Measurements from ENCODE around the gene ATP9A.
"Not testable (repeated sequence)": the region's sequence is repeated elsewhere in the genome, so short reads cannot be mapped to it uniquely, and the experiment has no call there.

The ATP9A gene

DNA sequence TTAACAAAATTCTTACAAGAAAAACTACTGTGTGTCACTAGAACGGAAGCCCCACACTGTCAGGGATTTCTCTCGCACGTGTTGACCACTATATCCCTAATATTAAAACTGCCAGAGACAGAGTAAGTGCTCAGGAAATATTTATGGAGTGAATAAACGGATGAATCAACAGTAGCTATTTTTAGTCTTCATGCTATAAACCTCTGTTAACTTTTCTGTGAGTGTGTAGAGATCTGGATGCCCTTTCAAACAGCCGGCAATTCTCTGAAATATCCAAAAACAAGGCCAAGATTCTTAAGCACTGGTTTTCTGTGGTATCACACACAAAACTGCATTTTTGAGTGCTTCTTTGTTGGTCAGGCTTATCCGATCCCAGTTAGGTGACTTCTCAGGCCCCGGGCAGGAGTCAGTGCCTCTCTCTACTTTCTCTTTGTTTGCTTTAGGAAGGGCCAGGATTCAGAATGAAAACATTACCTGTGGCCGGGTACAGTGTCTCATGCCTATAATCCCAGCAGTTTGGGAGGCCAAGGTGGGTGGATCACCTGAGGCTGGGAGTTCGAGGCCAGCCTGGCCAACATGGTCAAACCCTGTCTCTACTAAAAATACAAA lies 15.7 kb downstream of the ATP9A start:
- DNase-seq, result no peak

GRCh38 chr20:51750770-51751388 lies 17.3 kb downstream of the ATP9A start:
- DNase-seq, result no peak

- DNase-seq, result no peak
These were observed 18.0 kb downstream of the ATP9A start for GRCh38 chr20:51750037-51750769.

GRCh38 chr20:51749674-51750036 lies 18.5 kb downstream of the ATP9A start:
- DNase-seq, result no peak

GRCh38 chr20:51747182-51747911 lies 20.8 kb downstream of the ATP9A start:
- no peak for DNase-seq

GRCh38 chr20:51745804-51746203 lies 22.4 kb downstream of the ATP9A start:
- no peak for DNase-seq

- no peak for DNase-seq
These were observed 27.4 kb downstream of the ATP9A start for GRCh38 chr20:51740838-51741237.

GRCh38 chr20:51740308-51740707 lies 27.9 kb downstream of the ATP9A start:
- DNase-seq, result not testable (repeated sequence)

DNA sequence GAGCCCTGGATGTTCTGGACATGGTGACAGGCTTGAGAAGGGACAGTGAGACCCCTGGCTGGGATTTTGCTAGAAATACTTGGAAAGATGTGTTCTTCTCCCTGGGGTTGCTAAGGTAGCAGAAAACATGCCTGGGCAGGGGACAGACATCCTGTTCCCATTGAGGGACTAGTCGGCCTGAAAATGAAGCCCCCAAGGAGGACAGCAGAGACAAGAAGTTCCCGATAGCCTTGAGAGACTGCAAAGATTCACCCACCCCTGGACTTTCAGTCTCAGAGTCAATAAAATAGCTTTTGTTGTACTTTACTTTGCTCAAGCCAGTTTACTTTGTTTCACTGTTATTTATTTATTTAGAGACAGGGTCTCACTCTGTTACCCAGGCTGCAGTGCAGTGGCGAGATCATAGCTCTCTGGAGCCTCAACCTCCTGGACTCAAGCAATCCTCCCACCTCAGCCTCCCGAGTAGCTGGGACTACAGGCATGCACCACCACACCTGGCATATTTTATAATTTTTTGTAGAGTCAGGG lies 28.4 kb downstream of the ATP9A start:
- DNase-seq, result no peak

GRCh38 chr20:51738877-51739447 lies 29.2 kb downstream of the ATP9A start:
- DNase-seq, result no peak

- not testable (repeated sequence) for DNase-seq
These were observed 29.9 kb downstream of the ATP9A start for GRCh38 chr20:51738261-51738660.

DNA sequence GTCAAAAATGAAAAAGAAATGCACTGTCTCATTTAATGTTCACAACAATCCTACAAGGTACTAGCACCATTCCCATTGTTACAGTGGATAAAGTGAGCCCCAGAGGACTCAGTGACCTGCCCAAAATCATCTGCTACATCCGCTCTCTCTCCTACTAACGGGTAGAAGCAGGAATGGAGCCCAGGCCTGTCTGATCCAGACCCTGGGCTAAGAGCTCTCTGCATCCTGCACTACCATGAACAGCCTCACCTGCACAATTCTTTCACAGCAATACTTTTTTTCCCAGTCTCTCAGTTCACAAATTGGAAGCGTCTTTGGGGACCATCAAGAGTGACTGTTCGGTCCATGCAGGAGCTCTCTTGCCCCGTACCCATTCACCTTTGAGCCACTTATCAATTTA lies 31.2 kb downstream of the ATP9A start:
- DNase-seq, result no peak

DNA sequence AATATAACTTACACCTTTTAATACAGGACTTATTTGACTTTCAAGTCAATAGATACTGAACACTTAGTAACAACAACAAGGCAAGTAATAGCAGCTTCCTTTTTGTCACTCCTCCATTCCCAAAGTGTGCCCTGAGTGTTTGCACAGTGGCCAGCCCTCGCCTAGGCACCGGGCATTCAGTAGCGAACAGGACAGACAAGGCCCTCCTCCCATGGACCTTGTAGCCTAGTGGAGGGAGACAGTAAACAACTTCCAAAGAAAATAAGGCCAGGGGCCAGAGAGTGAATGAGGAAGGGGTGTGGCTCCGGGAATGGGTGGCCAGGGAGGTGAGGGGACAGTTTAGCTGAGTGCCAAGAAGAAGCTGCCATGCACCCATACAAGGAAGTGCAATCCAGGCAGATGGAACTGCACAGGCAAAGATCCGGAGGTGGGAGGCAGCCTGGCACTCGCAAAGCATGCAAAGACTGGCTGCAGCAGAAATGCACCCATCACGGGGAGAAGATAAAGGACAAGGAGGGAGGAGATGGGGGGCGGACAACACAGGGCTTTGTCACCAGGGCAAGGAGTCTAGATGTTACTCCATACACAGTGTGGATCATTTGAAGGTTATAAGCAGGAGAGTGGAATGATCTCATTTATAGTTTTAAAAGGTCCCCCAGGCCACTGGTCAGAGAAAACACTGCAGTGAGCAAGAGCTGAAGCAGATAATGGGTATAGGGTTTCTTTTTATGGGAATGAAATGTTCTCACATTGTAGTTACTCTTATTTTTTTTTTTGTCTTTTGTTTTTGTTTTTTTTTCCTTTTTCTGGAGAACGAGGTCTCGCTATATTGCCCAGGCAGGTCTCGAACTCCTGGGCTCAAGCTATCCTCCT lies 32.2 kb downstream of the ATP9A start:
- DNase-seq, result no peak

DNA sequence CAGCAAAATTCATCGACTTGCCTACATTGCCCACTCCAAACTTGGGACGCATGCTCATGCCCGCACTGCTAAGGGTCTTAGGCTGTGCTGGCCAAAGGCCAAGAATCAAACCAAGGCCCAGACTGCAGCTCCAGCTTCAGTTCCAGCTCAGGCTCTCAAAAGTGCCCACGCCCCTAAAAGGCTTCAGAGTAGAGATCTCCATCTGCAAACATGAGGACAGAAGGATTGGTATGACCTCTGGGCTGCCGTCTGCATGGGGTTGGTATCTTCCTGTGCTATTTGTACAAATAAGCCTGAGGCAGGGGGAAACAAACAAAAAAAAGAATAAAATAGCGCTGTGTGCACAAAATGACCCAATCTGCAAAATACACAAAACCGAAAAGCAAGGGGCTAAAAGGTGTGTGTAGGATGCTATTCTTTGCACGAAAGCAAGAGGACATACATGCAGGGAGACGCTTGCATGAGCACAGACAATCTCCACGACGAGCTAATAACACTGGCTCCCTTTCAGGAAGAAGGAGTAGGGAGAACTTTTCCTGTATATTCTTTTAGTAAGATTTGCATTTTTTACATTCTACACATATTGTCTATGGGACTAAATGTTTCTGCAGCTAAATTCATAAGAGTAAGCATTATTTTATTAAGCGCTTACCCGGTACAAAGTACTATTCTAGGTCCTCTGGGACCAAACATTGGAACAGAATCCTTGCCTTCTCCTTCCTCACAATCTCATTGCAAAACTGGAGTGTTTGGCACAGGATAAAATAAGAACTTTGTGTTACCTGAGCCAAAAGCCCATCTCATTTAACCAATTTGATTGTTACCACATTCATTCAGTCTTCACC lies 33.1 kb downstream of the ATP9A start:
- no peak for DNase-seq

DNA sequence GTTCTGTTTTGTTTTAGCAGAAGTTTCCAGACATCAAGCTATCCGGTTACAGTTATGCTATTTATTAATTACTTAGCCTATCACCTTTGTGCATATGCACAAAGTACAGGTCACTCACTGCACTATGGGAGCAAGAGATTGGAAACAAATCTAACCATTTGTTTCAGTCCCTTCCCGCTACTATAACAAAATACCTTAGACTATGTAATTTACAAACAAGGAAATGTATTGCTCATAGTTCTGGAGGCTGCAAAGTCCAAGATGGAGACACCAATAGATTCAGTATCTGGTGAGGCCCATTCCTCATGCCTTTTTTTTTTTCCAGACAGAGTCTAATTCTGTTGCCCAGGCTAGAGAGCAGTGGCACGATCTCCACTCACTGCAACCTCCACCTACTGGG lies 35.1 kb downstream of the ATP9A start:
- DNase-seq, result no peak

DNA sequence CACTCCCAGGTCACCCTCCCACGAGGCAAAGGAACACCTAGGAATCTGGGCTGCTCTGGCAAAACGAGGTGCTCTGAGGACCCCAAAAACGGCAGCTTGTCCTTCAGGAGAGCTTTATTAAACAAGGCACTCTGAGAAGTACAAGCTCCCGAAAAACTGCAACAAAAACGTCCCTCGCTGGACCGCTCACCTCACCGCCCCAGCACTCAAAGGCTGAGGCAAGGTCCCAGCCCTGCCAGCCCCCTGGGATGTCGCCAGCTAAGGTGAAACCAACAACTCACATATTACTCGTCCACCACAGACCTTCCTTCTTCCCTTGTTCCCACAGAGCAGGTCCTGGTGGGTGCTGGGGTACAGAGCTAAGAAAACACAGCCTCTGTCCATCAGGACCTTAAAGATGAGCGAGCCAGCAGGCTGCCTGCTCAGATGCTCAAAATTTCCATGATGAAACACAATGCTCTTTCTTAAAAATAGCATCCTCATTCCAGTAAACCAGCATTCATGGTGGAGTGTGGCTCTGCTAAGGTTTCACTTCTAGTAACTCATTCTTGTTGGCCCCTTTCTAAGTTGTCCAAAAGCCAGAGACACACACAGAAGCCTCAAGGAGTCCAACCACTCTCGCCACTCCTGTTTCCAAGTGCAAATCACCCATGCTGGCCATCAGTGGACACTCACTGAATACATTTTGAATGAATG lies 35.9 kb downstream of the ATP9A start:
- no peak for DNase-seq

- no peak for DNase-seq
These were observed 36.5 kb downstream of the ATP9A start for GRCh38 chr20:51731731-51732095.

GRCh38 chr20:51729771-51730170 lies 38.4 kb downstream of the ATP9A start:
- DNase-seq, result no peak

- DNase-seq, result no peak
These were observed 39.5 kb downstream of the ATP9A start for GRCh38 chr20:51728737-51729136.

- DNase-seq, result no peak
These were observed 40.3 kb downstream of the ATP9A start for GRCh38 chr20:51727872-51728271.
